Upper lobe of left lung (tissue), 4 donors: Measurements from ENCODE around the gene NECAP2.
"Not testable (repeated sequence)": the region's sequence is repeated elsewhere in the genome, so short reads cannot be mapped to it uniquely, and the experiment has no call there.

Experiments
- CTCF ChIP-seq, 6 experiments: fragments of 450-650 bp in 4 of 6; fragments of 200-600 bp in 2 of 6; sonication (generic) in 2 of 6; IDR thresholded peaks; one replicate each; pipeline ENCODE4 v1.5.1; 2016 to 2019; ENCODE audit warnings: antibody characterized with exemption in 6 of 6
- EP300 ChIP-seq, 4 donors: sonication (generic); formaldehyde crosslinking; IDR thresholded peaks; one replicate each; pipeline ENCODE4 v1.5.1; 2017; ENCODE audit warnings: antibody characterized with exemption in 4 of 4, control low read depth in 2 of 4
- POLR2A ChIP-seq, 4 donors: fragments of 450-650 bp; IDR thresholded peaks; one replicate each; pipeline ENCODE4 v1.5.1; 2016 to 2017; ENCODE audit warnings: antibody characterized with exemption in 4 of 4, mild to moderate bottlenecking in 2 of 4
- POLR2AphosphoS5 ChIP-seq, 2 donors: sonication (generic); formaldehyde crosslinking; IDR thresholded peaks; one replicate each; pipeline ENCODE4 v1.5.1; 2017; ENCODE audit warnings: antibody characterized with exemption in 2 of 2

- not testable (repeated sequence) for TF ChIP-seq POLR2A, CTCF, POLR2AphosphoS5, EP300 (IDR thresholded peaks at IDR 0.05)
Measured at GRCh38 chr1:16498047-16498446, 57.5 kb downstream of the NECAP2 start.
